Panc1 (cell line): Measurements from ENCODE around the gene PRM2. TPM values are rescaled to one million over a fixed set of nuclear protein-coding genes. Genes with fewer than 3 reads are reported as not detected.

Experiments used
- ATAC-seq: fragments of 200-7000 bp; cut with Tn5 transposase; 2 replicates; pipeline ENCODE4 v1.9.1; 2020; ENCODE audit warnings: mild to moderate bottlenecking, moderate library complexity
- BruUV-seq: library from RNA; stranded (reverse); fragments of 400-500 nt; replicated peaks from 2 replicates; lab custom pipeline; 2021; lab: Mats Ljungman, UMichigan
- CTCF ChIA-PET: fragments of 300-600 bp; sonication (Branson Sonifier 250); formaldehyde crosslinking; loops from one replicate; lab custom pipeline; 2022; ENCODE audit warnings: antibody characterized with exemption; lab: Charles Lee
- POLR2A ChIA-PET: fragments of 300-600 bp; sonication (Branson Sonifier 250); formaldehyde crosslinking; loops from one replicate; lab custom pipeline; 2022; ENCODE audit warnings: antibody characterized with exemption; lab: Charles Lee
- DNase-seq: peaks from one replicate; pipeline ENCODE4 v3.0.0-alpha.2; 2010; ENCODE audit warnings: low read depth, low spot score
- H3K27ac ChIP-seq: 2 replicates; pipeline ENCODE4 v1.5.1; 2011; ENCODE audit warnings: mild to moderate bottlenecking, low read length, inconsistent platforms
- H3K27me3 ChIP-seq: fragments of 200-500 bp; sonication (Bioruptor generic); 2 replicates; pipeline ENCODE4 v1.6.0; 2014; ENCODE audit warnings: low read length, inconsistent platforms; ENCODE audit not compliant: control insufficient read depth, insufficient read depth
- H3K36me3 ChIP-seq: fragments of 200-500 bp; sonication (Bioruptor generic); 2 replicates; pipeline ENCODE4 v1.5.1; 2014; ENCODE audit warnings: inconsistent platforms, mild to moderate bottlenecking, low read length, moderate library complexity; ENCODE audit not compliant: control insufficient read depth, insufficient read depth
- H3K4me1 ChIP-seq: 2 replicates; pipeline ENCODE4 v1.5.1; 2011; ENCODE audit warnings: inconsistent platforms, mild to moderate bottlenecking, low read length, moderate library complexity; ENCODE audit not compliant: control insufficient read depth, insufficient read depth
- H3K4me3 ChIP-seq, 2 experiments: 2 replicates each; pipeline ENCODE4 v1.5.1; 2011 to 2012; ENCODE audit warnings: low read depth in 2 of 2, low read length in 2 of 2, mild to moderate bottlenecking in 2 of 2, inconsistent platforms in 1 of 2, moderate library complexity in 1 of 2
- H3K9me3 ChIP-seq: fragments of 200-500 bp; sonication (Bioruptor generic); 2 replicates; pipeline ENCODE4 v1.5.1; 2014; ENCODE audit warnings: low read depth, mild to moderate bottlenecking, inconsistent platforms, low read length, moderate library complexity; ENCODE audit not compliant: control insufficient read depth, insufficient read depth
- POLR2AphosphoS5 ChIP-seq: IDR thresholded peaks from 2 replicates; pipeline ENCODE4 v1.6.1; 2012; ENCODE audit warnings: mild to moderate bottlenecking, low read depth, low read length, moderate library complexity
- SIN3A ChIP-seq: IDR thresholded peaks from 2 replicates; pipeline ENCODE4 v1.6.1; 2012; ENCODE audit warnings: low read depth, mild to moderate bottlenecking, low read length, moderate library complexity, borderline replicate concordance; ENCODE audit not compliant: insufficient read depth
- TCF7L2 ChIP-seq: IDR thresholded peaks from 2 replicates; pipeline ENCODE4 v1.6.1; 2011; ENCODE audit warnings: mild to moderate bottlenecking, low read depth, low read length, inconsistent platforms
- in situ Hi-C: cut with HindIII; loops from 2 replicates; pipeline ENCODE4 v1.10.0; 2016; ENCODE audit warnings: low sequenced_read_pairs, low pct_unique_long_range_greater_than_20kb
- intact Hi-C: fragments of 100-400 bp; cut with micrococcal nuclease; formaldehyde crosslinking; loops from one replicate; pipeline ENCODE4 v1.10.0; 2022; ENCODE audit not compliant: unreplicated experiment
- total RNA-seq: library from RNA; stranded (reverse); gene quantifications from one replicate; pipeline ENCODE4 v1.2.1, GENCODE V29; 2021; ENCODE audit not compliant: unreplicated experiment
- TF ChIP-seq, protein P1 (sequence below): fragments of 450-650 bp; IDR thresholded peaks from 2 replicates; pipeline ENCODE4 v1.5.1; 2017; ENCODE audit warnings: mild to moderate bottlenecking
- TF ChIP-seq, protein P2 (sequence below), 2 experiments: IDR thresholded peaks; 2 replicates each; pipeline ENCODE4 v1.6.1; 2011 to 2012; ENCODE audit warnings: low read depth in 2 of 2, control low read depth in 1 of 2, low read length in 1 of 2, mild to moderate bottlenecking in 1 of 2, moderate library complexity in 1 of 2; ENCODE audit not compliant: insufficient read depth in 1 of 2

PRM2 gene
- total RNA-seq, 1 experiment from 2014 or later = not detected

DNA sequence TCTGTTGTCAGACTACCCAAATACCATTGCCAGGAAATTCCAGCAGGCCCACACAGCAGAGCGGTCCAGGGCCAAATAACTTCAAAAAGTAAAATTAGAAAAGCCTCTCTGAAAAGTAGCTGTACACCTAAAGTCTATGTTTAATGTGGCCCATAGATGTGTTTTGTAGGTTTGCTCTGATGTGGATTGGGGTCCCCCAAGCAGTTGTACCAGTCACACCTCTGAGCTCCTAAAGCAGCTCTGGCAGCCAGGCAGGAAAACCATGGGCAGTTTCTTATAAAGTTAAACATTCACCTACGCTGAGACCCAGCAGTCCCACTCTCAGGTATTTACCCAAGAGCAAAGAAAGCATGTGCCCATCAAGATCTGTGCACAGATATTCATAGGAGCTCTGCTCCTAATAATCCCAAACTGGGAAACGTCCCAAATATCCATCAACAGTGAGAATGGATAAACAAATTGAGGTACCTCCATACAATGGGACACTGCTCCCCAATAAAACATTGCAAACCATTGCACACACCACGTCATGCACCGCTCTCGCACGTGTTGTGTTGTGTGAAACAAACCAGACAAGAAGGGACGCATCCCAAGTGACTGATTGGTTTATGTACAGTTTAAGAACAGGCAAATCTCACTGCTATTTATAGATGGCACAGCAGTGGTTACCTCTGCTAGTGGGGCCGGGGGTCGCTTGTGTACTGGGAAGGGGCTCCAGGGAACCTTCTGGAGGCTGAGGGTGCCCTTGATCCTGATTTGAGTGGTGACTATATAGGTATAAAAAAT is 20.6 kb upstream of the PRM2 start:
- peak; percentile 32 for ATAC-seq
- Histone ChIP-seq H3K36me3 (no peaks in the 10 kb centered on the region), H3K27me3 (no peaks in the 10 kb centered on the region), H3K9me3 (no peaks in the 10 kb centered on the region), H3K27ac (peak overlapping the region; percentile 26; the same call in 1 of the 2 replicates), H3K4me1 (peaks cover 15% of the 10 kb centered on the region), H3K4me3 (peak overlapping the region in 1 of 2 experiments; percentile 44; a peak in 2 of 4 replicates)
- CTCF ChIA-PET = interaction anchor here (0.6 to 1.3 kb wide), 4 partner anchors 23 to 333 kb away, joined by 3 to 8 read pairs (median 6); partner anchors contain the start of gene PRM3
- DNase-seq = no peak
- intact Hi-C loops = no loop called here
- POLR2A ChIA-PET = no interaction called here
- BruUV-seq = no TSS peak
- no peak for TF ChIP-seq TCF7L2
- TF ChIP-seq, protein P1, sequence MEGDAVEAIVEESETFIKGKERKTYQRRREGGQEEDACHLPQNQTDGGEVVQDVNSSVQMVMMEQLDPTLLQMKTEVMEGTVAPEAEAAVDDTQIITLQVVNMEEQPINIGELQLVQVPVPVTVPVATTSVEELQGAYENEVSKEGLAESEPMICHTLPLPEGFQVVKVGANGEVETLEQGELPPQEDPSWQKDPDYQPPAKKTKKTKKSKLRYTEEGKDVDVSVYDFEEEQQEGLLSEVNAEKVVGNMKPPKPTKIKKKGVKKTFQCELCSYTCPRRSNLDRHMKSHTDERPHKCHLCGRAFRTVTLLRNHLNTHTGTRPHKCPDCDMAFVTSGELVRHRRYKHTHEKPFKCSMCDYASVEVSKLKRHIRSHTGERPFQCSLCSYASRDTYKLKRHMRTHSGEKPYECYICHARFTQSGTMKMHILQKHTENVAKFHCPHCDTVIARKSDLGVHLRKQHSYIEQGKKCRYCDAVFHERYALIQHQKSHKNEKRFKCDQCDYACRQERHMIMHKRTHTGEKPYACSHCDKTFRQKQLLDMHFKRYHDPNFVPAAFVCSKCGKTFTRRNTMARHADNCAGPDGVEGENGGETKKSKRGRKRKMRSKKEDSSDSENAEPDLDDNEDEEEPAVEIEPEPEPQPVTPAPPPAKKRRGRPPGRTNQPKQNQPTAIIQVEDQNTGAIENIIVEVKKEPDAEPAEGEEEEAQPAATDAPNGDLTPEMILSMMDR = no peak
- TF ChIP-seq SIN3A = no peak
- TF ChIP-seq, protein P2, sequence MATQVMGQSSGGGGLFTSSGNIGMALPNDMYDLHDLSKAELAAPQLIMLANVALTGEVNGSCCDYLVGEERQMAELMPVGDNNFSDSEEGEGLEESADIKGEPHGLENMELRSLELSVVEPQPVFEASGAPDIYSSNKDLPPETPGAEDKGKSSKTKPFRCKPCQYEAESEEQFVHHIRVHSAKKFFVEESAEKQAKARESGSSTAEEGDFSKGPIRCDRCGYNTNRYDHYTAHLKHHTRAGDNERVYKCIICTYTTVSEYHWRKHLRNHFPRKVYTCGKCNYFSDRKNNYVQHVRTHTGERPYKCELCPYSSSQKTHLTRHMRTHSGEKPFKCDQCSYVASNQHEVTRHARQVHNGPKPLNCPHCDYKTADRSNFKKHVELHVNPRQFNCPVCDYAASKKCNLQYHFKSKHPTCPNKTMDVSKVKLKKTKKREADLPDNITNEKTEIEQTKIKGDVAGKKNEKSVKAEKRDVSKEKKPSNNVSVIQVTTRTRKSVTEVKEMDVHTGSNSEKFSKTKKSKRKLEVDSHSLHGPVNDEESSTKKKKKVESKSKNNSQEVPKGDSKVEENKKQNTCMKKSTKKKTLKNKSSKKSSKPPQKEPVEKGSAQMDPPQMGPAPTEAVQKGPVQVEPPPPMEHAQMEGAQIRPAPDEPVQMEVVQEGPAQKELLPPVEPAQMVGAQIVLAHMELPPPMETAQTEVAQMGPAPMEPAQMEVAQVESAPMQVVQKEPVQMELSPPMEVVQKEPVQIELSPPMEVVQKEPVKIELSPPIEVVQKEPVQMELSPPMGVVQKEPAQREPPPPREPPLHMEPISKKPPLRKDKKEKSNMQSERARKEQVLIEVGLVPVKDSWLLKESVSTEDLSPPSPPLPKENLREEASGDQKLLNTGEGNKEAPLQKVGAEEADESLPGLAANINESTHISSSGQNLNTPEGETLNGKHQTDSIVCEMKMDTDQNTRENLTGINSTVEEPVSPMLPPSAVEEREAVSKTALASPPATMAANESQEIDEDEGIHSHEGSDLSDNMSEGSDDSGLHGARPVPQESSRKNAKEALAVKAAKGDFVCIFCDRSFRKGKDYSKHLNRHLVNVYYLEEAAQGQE (IDR thresholded peaks at IDR 0.05; ENCODE audit: insufficient read depth in 1 of 2, low read depth in 2 of 2, low read length in 1 of 2) = no peak
- TF ChIP-seq POLR2AphosphoS5 = no peak
- in situ Hi-C loops = no loop called here

DNA sequence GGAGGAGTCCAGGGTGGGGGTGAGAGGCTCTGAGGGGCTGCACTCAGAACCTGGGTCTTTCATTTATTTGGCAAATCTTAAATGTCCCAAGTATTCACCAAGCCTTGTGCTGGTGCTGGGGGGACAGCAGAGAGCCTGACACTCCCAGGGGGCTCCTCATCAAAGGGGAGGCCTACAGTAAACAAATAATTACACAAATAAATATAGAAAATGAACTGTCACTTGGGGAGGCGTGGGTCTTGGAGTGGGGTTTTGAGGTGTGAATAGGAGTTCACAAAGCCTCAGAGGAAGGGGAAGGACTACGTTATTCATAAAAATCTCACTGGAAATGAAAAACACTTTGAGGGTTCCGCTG is 20.0 kb upstream of the PRM2 start:
- TF ChIP-seq POLR2AphosphoS5 = no peak
- H3K9me3 ChIP-seq = no peaks in the 10 kb centered on the region
- BruUV-seq = no TSS peak
- no peak for DNase-seq
- peaks cover 15% of the 10 kb centered on the region for H3K4me1 ChIP-seq
- H3K27ac ChIP-seq = no peak overlapping the region; the same call in 1 of the 2 replicates
- no peaks in the 10 kb centered on the region for H3K36me3 ChIP-seq
- ATAC-seq = no peak
- in situ Hi-C loops (no loop called here), intact Hi-C loops (no loop called here)
- no peaks in the 10 kb centered on the region for H3K27me3 ChIP-seq
- H3K4me3 ChIP-seq = no peak overlapping the region
- POLR2A ChIA-PET = no interaction called here
- CTCF ChIA-PET = interaction anchor here (0.6 kb wide), 1 partner anchor 26 kb away, joined by 3 read pairs; no protein-coding TSS in a partner anchor

DNA sequence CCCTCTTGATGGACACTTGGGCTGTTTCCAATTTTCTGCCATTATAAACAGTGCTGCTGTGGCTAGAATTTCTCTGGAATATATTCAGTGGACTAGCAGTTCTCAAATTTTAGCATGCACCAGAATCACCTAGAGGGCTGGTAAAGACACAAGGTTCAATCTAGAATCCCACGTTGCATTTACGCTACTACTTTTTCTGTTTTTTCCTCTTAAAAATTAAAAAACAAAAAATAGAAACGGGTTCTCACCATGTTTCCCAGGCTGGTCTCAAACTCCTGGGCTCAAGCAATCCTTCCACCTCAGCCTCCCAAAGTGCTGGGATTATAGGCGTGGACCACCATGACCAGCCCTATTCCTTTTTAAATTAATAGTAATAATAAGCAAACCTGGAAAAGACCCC is 19.4 kb upstream of the PRM2 start:
- ChIA-PET POLR2A (no interaction called here), CTCF (no interaction called here)
- no peak for ATAC-seq
- in situ Hi-C loops = no loop called here
- Histone ChIP-seq H3K36me3 (no peaks in the 10 kb centered on the region), H3K9me3 (no peaks in the 10 kb centered on the region), H3K4me3 (no peak overlapping the region), H3K27me3 (no peaks in the 10 kb centered on the region), H3K4me1 (peaks cover 15% of the 10 kb centered on the region), H3K27ac (no peak overlapping the region)
- TF ChIP-seq, protein P2 (IDR thresholded peaks at IDR 0.05; ENCODE audit: insufficient read depth in 1 of 2, low read depth in 2 of 2, low read length in 1 of 2) = no peak
- TF ChIP-seq, protein P1 = no peak
- TF ChIP-seq POLR2AphosphoS5 (no peak), SIN3A (no peak), TCF7L2 (no peak)
- no TSS peak for BruUV-seq
- DNase-seq = no peak
- intact Hi-C loops = no loop called here
